Measurements from ENCODE around the gene TTN.

TTN gene

GRCh38 chr2:178506101-178506500 is 301.1 kb downstream of the TTN start:
- H3K36me3 ChIP-seq (ENCODE audit: control insufficient read depth, insufficient read depth, low read length): no peaks in the 10 kb centered on the region
- H3K9me3 ChIP-seq (ENCODE audit: control insufficient read depth, insufficient read depth, low read length): no peaks in the 10 kb centered on the region
- no peak overlapping the region for H3K9ac ChIP-seq (ENCODE audit: low read depth, low read length)
- H3K27me3 ChIP-seq (ENCODE audit: control insufficient read depth, insufficient read depth, low read length): no peaks in the 10 kb centered on the region
- no peak overlapping the region for H3K4me3 ChIP-seq (ENCODE audit: low read depth, low read length)
- H3K4me1 ChIP-seq (ENCODE audit: control insufficient read depth, insufficient read depth, low read length): peaks cover 10% of the 10 kb centered on the region

- Histone ChIP-seq H3K9me3 (ENCODE audit: control insufficient read depth, insufficient read depth, low read length) (no peaks in the 10 kb centered on the region), H3K4me3 (ENCODE audit: low read depth, low read length) (no peak overlapping the region), H3K4me1 (ENCODE audit: control insufficient read depth, insufficient read depth, low read length) (peaks cover 14% of the 10 kb centered on the region), H3K27me3 (ENCODE audit: control insufficient read depth, insufficient read depth, low read length) (no peaks in the 10 kb centered on the region), H3K9ac (ENCODE audit: low read depth, low read length) (no peak overlapping the region), H3K36me3 (ENCODE audit: control insufficient read depth, insufficient read depth, low read length) (no peaks in the 10 kb centered on the region)
These were observed 304.5 kb downstream of the TTN start for GRCh38 chr2:178502751-178503150.

DNA sequence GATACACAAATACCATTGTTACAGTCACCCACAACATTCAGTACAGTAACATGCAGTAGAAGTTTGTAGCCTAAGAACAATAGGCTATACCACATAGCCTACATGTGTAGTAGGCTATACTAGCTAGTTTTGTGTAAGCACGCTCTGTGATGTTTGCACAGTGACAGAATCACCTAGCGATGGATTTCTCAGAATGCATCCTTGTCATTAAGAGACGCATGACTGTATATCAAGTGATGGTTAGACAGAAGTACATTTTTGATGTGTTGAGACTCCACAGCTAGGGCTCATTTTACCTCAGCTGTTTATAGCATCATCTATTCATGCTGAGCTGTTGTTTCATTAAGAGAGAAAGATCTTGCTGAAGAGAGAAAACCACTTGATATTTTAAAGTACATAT is 307.6 kb downstream of the TTN start:
- Histone ChIP-seq H3K9me3 (ENCODE audit: control insufficient read depth, insufficient read depth, low read length) (no peaks in the 10 kb centered on the region), H3K27me3 (ENCODE audit: control insufficient read depth, insufficient read depth, low read length) (no peaks in the 10 kb centered on the region), H3K4me1 (ENCODE audit: control insufficient read depth, insufficient read depth, low read length) (peaks cover 3% of the 10 kb centered on the region), H3K4me3 (ENCODE audit: low read depth, low read length) (no peak overlapping the region), H3K36me3 (ENCODE audit: control insufficient read depth, insufficient read depth, low read length) (no peaks in the 10 kb centered on the region), H3K9ac (ENCODE audit: low read depth, low read length) (no peak overlapping the region)

DNA sequence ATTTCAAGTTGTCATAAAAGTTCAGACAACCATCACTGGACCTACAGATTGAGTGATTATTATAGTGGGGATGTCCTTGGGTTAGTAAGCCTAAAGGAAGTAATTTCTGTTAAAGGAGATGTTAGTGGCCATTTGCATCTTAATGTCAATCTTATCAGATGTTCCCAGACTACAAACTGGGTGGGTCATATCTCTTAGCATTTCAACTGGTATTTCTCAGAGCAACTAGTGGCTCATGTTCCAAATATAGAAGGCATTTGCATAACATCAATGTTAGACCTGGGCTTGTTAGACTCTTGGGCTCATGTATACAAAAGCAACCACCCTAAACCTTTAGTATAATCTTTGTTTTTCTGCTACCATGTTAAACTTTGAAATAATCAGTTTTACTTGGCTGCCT is 309.1 kb downstream of the TTN start:
- peaks cover 3% of the 10 kb centered on the region for H3K4me1 ChIP-seq (ENCODE audit: control insufficient read depth, insufficient read depth, low read length)
- no peaks in the 10 kb centered on the region for H3K9me3 ChIP-seq (ENCODE audit: control insufficient read depth, insufficient read depth, low read length)
- H3K36me3 ChIP-seq (ENCODE audit: control insufficient read depth, insufficient read depth, low read length): no peaks in the 10 kb centered on the region
- H3K27me3 ChIP-seq (ENCODE audit: control insufficient read depth, insufficient read depth, low read length): no peaks in the 10 kb centered on the region
- H3K9ac ChIP-seq (ENCODE audit: low read depth, low read length): no peak overlapping the region
- no peak overlapping the region for H3K4me3 ChIP-seq (ENCODE audit: low read depth, low read length)

DNA sequence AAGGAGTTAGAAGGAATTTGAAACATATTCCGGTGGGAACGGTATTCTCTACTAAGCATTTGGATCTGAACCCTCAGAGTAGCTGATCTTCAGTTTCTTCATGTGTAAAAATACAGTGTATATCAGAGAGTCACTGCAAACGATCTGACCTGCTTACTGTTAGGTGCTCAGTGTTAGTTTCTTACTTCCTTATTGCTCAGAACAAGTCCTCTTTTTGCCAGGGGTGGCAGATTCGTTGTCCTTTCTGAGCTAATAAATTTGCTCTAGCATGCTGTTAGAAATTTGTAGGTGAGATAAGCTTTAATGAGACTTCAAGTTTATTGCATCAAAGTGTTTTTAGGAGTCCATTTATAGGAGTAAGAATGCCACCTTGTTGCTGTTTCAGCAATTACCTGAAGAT is 311.2 kb downstream of the TTN start:
- Histone ChIP-seq H3K4me3 (ENCODE audit: low read depth, low read length) (no peak overlapping the region), H3K36me3 (ENCODE audit: control insufficient read depth, insufficient read depth, low read length) (no peaks in the 10 kb centered on the region), H3K4me1 (ENCODE audit: control insufficient read depth, insufficient read depth, low read length) (peaks cover 3% of the 10 kb centered on the region), H3K9me3 (ENCODE audit: control insufficient read depth, insufficient read depth, low read length) (no peaks in the 10 kb centered on the region), H3K9ac (ENCODE audit: low read depth, low read length) (no peak overlapping the region), H3K27me3 (ENCODE audit: control insufficient read depth, insufficient read depth, low read length) (no peaks in the 10 kb centered on the region)

GRCh38 chr2:178491612-178492011 is 315.6 kb downstream of the TTN start:
- Histone ChIP-seq H3K4me3 (ENCODE audit: low read depth, low read length) (no peak overlapping the region), H3K36me3 (ENCODE audit: control insufficient read depth, insufficient read depth, low read length) (no peaks in the 10 kb centered on the region), H3K9ac (ENCODE audit: low read depth, low read length) (no peak overlapping the region), H3K27me3 (ENCODE audit: control insufficient read depth, insufficient read depth, low read length) (no peaks in the 10 kb centered on the region), H3K9me3 (ENCODE audit: control insufficient read depth, insufficient read depth, low read length) (no peaks in the 10 kb centered on the region), H3K4me1 (ENCODE audit: control insufficient read depth, insufficient read depth, low read length) (no peaks in the 10 kb centered on the region)

DNA sequence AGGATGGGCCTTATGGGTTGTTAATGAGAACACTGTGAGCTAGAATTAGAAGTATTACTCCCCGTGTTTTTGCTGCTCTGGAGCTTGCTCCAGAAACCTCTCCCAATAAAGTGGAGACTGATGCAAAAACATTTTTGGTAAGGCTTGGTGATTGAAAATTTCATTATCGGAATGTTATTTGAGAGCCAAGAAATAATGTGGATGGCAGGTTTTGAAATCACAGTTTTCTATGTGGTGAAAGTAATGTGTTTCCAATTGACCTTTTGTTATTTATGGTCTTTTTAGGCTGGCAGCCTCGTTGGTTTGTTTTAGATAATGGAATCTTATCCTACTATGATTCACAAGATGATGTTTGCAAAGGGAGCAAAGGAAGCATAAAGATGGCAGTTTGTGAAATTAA is 321.9 kb downstream of the TTN start:
- Histone ChIP-seq H3K9ac (ENCODE audit: low read depth, low read length) (no peak overlapping the region), H3K4me1 (ENCODE audit: control insufficient read depth, insufficient read depth, low read length) (peaks cover 4% of the 10 kb centered on the region), H3K9me3 (ENCODE audit: control insufficient read depth, insufficient read depth, low read length) (no peaks in the 10 kb centered on the region), H3K4me3 (ENCODE audit: low read depth, low read length) (no peak overlapping the region), H3K27me3 (ENCODE audit: control insufficient read depth, insufficient read depth, low read length) (peaks cover 3% of the 10 kb centered on the region), H3K36me3 (ENCODE audit: control insufficient read depth, insufficient read depth, low read length) (no peaks in the 10 kb centered on the region)

- no peaks in the 10 kb centered on the region for H3K9me3 ChIP-seq (ENCODE audit: control insufficient read depth, insufficient read depth, low read length)
- H3K27me3 ChIP-seq (ENCODE audit: control insufficient read depth, insufficient read depth, low read length): peaks cover 3% of the 10 kb centered on the region
- H3K36me3 ChIP-seq (ENCODE audit: control insufficient read depth, insufficient read depth, low read length): no peaks in the 10 kb centered on the region
- H3K4me1 ChIP-seq (ENCODE audit: control insufficient read depth, insufficient read depth, low read length): peaks cover 4% of the 10 kb centered on the region
- no peak overlapping the region for H3K9ac ChIP-seq (ENCODE audit: low read depth, low read length)
- no peak overlapping the region for H3K4me3 ChIP-seq (ENCODE audit: low read depth, low read length)
These were observed 322.8 kb downstream of the TTN start for GRCh38 chr2:178484245-178485041.

DNA sequence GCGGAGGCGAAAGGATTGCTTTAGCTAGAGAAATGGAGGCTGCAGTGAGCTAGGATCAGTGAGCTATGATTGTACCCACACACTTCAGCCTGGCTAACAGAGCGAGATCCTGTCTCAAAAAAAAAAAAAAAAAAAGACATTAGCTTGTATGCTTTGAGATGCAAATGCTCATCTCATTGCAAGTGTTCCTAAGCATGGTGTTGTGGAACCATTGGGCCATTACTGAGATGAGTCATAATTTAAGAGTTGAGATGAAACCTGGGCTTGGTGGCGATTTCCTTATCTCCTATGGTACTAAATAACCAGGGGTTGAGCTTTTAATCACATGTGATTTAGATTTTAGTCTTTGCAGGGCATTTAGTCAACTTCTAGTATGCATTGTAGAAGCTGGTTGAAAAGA is 324.8 kb downstream of the TTN start:
- H3K4me1 ChIP-seq (ENCODE audit: control insufficient read depth, insufficient read depth, low read length): peaks cover 6% of the 10 kb centered on the region
- no peak overlapping the region for H3K9ac ChIP-seq (ENCODE audit: low read depth, low read length)
- H3K27me3 ChIP-seq (ENCODE audit: control insufficient read depth, insufficient read depth, low read length): peaks cover 6% of the 10 kb centered on the region
- no peaks in the 10 kb centered on the region for H3K36me3 ChIP-seq (ENCODE audit: control insufficient read depth, insufficient read depth, low read length)
- no peak overlapping the region for H3K4me3 ChIP-seq (ENCODE audit: low read depth, low read length)
- no peaks in the 10 kb centered on the region for H3K9me3 ChIP-seq (ENCODE audit: control insufficient read depth, insufficient read depth, low read length)

DNA sequence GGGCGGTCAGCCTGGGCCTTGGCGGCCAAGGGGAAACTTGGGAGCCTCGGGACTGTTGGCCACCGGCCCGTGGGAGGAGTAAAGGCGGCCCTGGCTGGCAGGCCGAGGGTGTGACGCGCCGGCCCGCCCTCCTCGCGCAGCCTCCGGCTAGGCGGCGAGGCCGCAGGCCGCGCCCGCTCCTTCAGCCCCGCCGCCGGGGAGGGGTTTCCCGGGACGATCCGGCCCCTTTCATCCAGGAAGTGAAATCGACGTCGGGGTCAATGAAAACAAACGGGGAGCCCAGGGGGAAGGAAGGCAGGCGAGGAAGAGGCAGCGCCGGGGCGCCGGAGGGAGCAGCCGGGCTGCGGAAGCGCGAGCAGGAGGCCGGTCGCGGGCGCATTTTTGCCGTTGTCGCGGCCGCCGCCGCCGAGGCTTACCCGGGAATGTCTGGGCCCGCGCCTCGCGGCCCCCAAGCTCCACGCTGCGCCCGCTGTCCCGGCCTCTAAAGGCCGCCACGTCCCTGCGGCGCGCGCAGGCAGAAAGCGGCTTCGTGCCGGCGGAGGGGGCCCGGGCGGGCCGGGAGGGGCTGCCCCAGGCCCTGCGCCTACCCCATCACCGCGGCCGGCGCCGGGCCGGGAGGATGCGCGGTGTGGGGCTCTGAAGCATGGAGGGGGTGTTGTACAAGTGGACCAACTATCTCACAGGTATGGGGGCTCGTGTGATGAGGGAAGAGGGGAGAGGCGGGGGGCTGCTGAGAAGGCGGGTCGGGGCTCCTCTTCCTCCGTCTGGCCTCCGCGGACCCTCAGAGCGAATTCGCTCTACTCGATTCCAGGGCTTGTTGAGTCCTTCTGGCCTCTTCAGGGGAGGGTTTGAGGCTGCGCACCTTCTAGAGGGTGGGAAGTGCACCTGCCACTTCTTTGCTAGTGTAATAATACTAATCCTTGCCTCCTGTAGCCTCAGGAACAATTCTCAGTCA is 326.7 kb downstream of the TTN start, which contains the start of gene PLEKHA3:
TSS of gene PLEKHA3 (plus strand) at position 231 of the 955 bp plus-strand sequence. CDS start at position 644, 413 bp downstream.
- H3K4me3 ChIP-seq (ENCODE audit: low read depth, low read length): peak within 1 kb of the TSS; percentile 58
- H3K4me1 ChIP-seq (ENCODE audit: control insufficient read depth, insufficient read depth, low read length): peaks cover 6% of the 10 kb centered on the region

GRCh38 chr2:178479758-178480226 is 327.4 kb downstream of the TTN start:
- Histone ChIP-seq H3K4me3 (ENCODE audit: low read depth, low read length) (peak overlapping the region; percentile 58), H3K36me3 (ENCODE audit: control insufficient read depth, insufficient read depth, low read length) (no peaks in the 10 kb centered on the region), H3K9ac (ENCODE audit: low read depth, low read length) (peak overlapping the region; percentile 58), H3K27me3 (ENCODE audit: control insufficient read depth, insufficient read depth, low read length) (peaks cover 6% of the 10 kb centered on the region), H3K4me1 (ENCODE audit: control insufficient read depth, insufficient read depth, low read length) (peaks cover 6% of the 10 kb centered on the region), H3K9me3 (ENCODE audit: control insufficient read depth, insufficient read depth, low read length) (no peaks in the 10 kb centered on the region)

More for the DNA sequence above, 326.7 kb downstream of the TTN start, which contains the start of gene PLEKHA3:
- Histone ChIP-seq H3K9ac (ENCODE audit: low read depth, low read length) (peak within 1 kb of the TSS; percentile 58), H3K9me3 (ENCODE audit: control insufficient read depth, insufficient read depth, low read length) (no peaks in the 10 kb centered on the region), H3K36me3 (ENCODE audit: control insufficient read depth, insufficient read depth, low read length) (no peaks in the 10 kb centered on the region), H3K27me3 (ENCODE audit: control insufficient read depth, insufficient read depth, low read length) (peaks cover 6% of the 10 kb centered on the region)

All from iPS-15b (cell line).